ENCODE data around the gene FAM118A. TPM values are rescaled to one million over a fixed set of nuclear protein-coding genes. Genes with fewer than 3 reads are reported as not detected.

FAM118A gene
- total and polyA plus RNA-seq, 2 experiments from 2014 or later, result 11.9 to 20.3 TPM

DNA sequence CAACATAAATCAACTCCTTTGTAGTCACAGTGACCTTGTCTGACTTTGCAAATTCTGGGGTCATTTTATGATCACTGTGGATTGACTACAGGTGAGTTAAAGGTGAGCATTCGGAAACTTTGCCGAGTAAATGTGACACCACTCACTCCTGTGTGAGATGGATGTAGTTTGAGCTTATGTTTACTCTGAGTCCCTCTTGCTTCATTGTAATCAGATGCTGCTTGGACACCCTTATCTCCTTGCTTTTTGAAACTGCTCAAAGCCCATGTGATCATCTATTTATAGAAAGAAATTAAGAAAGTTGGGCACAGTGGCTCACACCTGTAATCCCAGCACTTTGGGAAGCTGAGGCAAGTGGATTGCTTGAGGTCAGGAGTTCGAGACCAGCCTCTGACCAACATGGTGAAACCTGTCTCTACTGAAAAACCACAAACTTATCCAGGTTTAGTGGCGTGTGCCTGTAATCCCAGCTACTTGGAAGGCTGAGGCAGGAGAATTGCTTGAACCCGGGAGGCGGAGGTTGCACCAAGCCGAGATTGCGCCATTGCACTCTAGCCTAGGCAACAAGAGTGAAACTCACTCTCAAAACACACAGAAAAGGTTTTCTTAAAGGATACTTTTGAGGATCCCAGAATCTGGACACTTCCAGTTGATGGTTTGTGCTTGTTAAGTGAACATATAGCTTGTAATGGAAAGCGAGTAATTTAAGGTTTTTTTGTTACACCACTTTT, 7.2 kb downstream of the FAM118A start (continued):
- TF ChIP-seq ZNF462 (CRISPR knock-in tag; IDR thresholded peaks at IDR 0.05), result no peak

GRCh38 chr22:45317551-45318167, 7.9 kb downstream of the FAM118A start:
- Histone ChIP-seq H3K27ac (ENCODE audit: low read depth) (no peak overlapping the region), H3K9me2 (ENCODE audit: insufficient read depth) (no peaks in the 10 kb centered on the region), H3K27me3 (ENCODE audit: insufficient read depth) (no peaks in the 10 kb centered on the region), H3F3A (replicated peaks; ENCODE audit: low read depth) (peaks cover 5% of the 10 kb centered on the region; the same call in 1 of the 2 replicates), H3K79me2 (replicated peaks; ENCODE audit: insufficient read depth) (peaks cover 94% of the 10 kb centered on the region), H3K4me1 (ENCODE audit: insufficient read depth) (peaks cover 15% of the 10 kb centered on the region; the same call in 1 of the 2 replicates), H2AFZ (no peak overlapping the region), H3K4me3 (no peak overlapping the region), H3K4me2 (no peak overlapping the region), H4K20me1 (replicated peaks; ENCODE audit: insufficient read depth) (peaks cover 26% of the 10 kb centered on the region), H3K36me3 (ENCODE audit: insufficient read depth) (no peaks in the 10 kb centered on the region)
- peak overlapping the region; percentile 63; the same call in 1 of the 2 replicates for H3K27ac Mint-ChIP-seq
- TF ChIP-seq, protein P1, sequence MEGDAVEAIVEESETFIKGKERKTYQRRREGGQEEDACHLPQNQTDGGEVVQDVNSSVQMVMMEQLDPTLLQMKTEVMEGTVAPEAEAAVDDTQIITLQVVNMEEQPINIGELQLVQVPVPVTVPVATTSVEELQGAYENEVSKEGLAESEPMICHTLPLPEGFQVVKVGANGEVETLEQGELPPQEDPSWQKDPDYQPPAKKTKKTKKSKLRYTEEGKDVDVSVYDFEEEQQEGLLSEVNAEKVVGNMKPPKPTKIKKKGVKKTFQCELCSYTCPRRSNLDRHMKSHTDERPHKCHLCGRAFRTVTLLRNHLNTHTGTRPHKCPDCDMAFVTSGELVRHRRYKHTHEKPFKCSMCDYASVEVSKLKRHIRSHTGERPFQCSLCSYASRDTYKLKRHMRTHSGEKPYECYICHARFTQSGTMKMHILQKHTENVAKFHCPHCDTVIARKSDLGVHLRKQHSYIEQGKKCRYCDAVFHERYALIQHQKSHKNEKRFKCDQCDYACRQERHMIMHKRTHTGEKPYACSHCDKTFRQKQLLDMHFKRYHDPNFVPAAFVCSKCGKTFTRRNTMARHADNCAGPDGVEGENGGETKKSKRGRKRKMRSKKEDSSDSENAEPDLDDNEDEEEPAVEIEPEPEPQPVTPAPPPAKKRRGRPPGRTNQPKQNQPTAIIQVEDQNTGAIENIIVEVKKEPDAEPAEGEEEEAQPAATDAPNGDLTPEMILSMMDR (conservative IDR thresholded peaks at IDR 0.05; ENCODE audit: low read depth in 2 of 2), result peak; percentile 37 to 39
- TF ChIP-seq ZNF462 (CRISPR knock-in tag; IDR thresholded peaks at IDR 0.05), result no peak
- H3K27me3 Mint-ChIP-seq (ENCODE audit: insufficient read depth, low read depth, poor library complexity), result peaks cover 5% of the 10 kb centered on the region
- H3K9me3 Mint-ChIP-seq, result no peaks in the 10 kb centered on the region
- H3K4me1 Mint-ChIP-seq, result peaks cover 29% of the 10 kb centered on the region
- DNase-seq (ENCODE audit: low spot score) (peak; percentile 68), ATAC-seq (peak; percentile 90)
- 0 out of 3 replicates have a peak, but pooled peaks cover 5% of the 10 kb centered on the region for H3K36me3 Mint-ChIP-seq (ENCODE audit: low read depth)
- no peak overlapping the region for H3K4me3 Mint-ChIP-seq
